Smooth muscle cell (in vitro differentiated cells): ENCODE measurements around the gene ENPP4. TPM values are rescaled to one million over a fixed set of nuclear protein-coding genes. Genes with fewer than 3 reads are reported as not detected.
"Not testable (repeated sequence)": the region's sequence is repeated elsewhere in the genome, so short reads cannot be mapped to it uniquely, and the experiment has no call there.

ENCODE experiments used
- DNase-seq: peaks from one replicate; lab custom pipeline; 2025; ENCODE audit not compliant: unreplicated experiment; lab: John Stamatoyannopoulos, UW
- H2AFZ ChIP-seq: fragments of 200-600 bp; sonication (generic); 2 replicates; pipeline ENCODE4 v1.6.0; 2016; ENCODE audit warnings: antibody characterized with exemption, low read depth, mild to moderate bottlenecking
- H3F3A ChIP-seq: fragments of 200-600 bp; sonication (generic); 2 replicates; pipeline ENCODE4 v1.6.0; 2017; ENCODE audit warnings: antibody characterized with exemption, low read depth
- H3K27ac ChIP-seq: fragments of 200-600 bp; sonication (generic); 2 replicates; pipeline ENCODE4 v1.5.1; 2016; ENCODE audit warnings: low read depth, mild to moderate bottlenecking
- H3K27me3 ChIP-seq: fragments of 200-600 bp; sonication (generic); 2 replicates; pipeline ENCODE4 v1.6.1; 2016; ENCODE audit warnings: low read depth, mild to moderate bottlenecking
- H3K36me3 ChIP-seq: fragments of 200-600 bp; sonication (generic); 2 replicates; pipeline ENCODE4 v1.5.1; 2016; ENCODE audit warnings: low read depth
- H3K4me1 ChIP-seq: fragments of 200-600 bp; sonication (generic); 2 replicates; pipeline ENCODE4 v1.5.1; 2016; ENCODE audit warnings: low read depth
- H3K4me2 ChIP-seq: fragments of 200-600 bp; sonication (generic); 2 replicates; pipeline ENCODE4 v1.6.0; 2016; ENCODE audit warnings: mild to moderate bottlenecking
- H3K4me3 ChIP-seq: fragments of 200-600 bp; sonication (generic); 2 replicates; pipeline ENCODE4 v1.5.1; 2016; ENCODE audit warnings: mild to moderate bottlenecking
- H3K79me2 ChIP-seq: fragments of 200-600 bp; sonication (generic); 2 replicates; pipeline ENCODE4 v1.6.0; 2016; ENCODE audit warnings: low read depth, mild to moderate bottlenecking
- H3K9ac ChIP-seq: fragments of 200-600 bp; sonication (generic); 2 replicates; pipeline ENCODE4 v1.6.0; 2016; ENCODE audit warnings: low read depth
- H3K9me3 ChIP-seq: fragments of 200-600 bp; sonication (generic); replicated peaks from 2 replicates; pipeline ENCODE4 v1.5.1; 2016; ENCODE audit warnings: low read depth
- H4K20me1 ChIP-seq: fragments of 200-600 bp; sonication (generic); 2 replicates; pipeline ENCODE4 v1.6.0; 2016; ENCODE audit warnings: low read depth
- CTCF ChIP-seq: fragments of 200-600 bp; sonication (generic); IDR thresholded peaks from 2 replicates; pipeline ENCODE4 v1.5.1; 2017; ENCODE audit warnings: borderline replicate concordance, mild to moderate bottlenecking, antibody characterized with exemption; ENCODE audit not compliant: insufficient read depth, poor library complexity, severe bottlenecking
- WGBS: methylation state at CpG from one replicate; pipeline ENCODE4 v1.1.7; 2016; ENCODE audit warnings: low lambda C conversion rate; 5-methylcytosine and 5-hydroxymethylcytosine counted together
- polyA plus RNA-seq: library from polyadenylated mRNA; unstranded; fragments of >200 nt; fragmentation: Nextera tagmentation; extraction: Ambion mirVana; gene quantifications from 2 replicates; pipeline ENCODE4 v1.2.1, GENCODE V29; 2016
- total RNA-seq: library from RNA; depleted of rRNA; stranded (reverse); fragments of >200 nt; gene quantifications from 2 replicates; pipeline ENCODE4 v1.2.3, GENCODE V29; 2014

ENPP4 gene
- total and polyA plus RNA-seq, 2 experiments from 2014 or later, result 0.31 to 1.6 TPM

GRCh38 chr6:46118157-46118556 is 11.6 kb upstream of the ENPP4 start:
- WGBS, result 92% methylated on average over 1 of the region's 1 CpG
- no peak for DNase-seq
- Histone ChIP-seq H3K4me2 (no peak overlapping the region), H3K9ac (no peak overlapping the region), H3K79me2 (no peaks in the 10 kb centered on the region), H3K27ac (no peak overlapping the region), H3F3A (no peaks in the 10 kb centered on the region), H4K20me1 (no peaks in the 10 kb centered on the region), H3K9me3 (no peaks in the 10 kb centered on the region), H3K4me3 (no peak overlapping the region), H3K4me1 (no peaks in the 10 kb centered on the region), H3K27me3 (no peaks in the 10 kb centered on the region), H2AFZ (no peak overlapping the region), H3K36me3 (no peaks in the 10 kb centered on the region)
- TF ChIP-seq CTCF, result no peak

- WGBS, result 90% methylated on average over 3 of the region's 3 CpGs
- Histone ChIP-seq H4K20me1 (no peaks in the 10 kb centered on the region), H3K4me2 (no peak overlapping the region), H3K4me3 (no peak overlapping the region), H3F3A (no peaks in the 10 kb centered on the region), H3K79me2 (no peaks in the 10 kb centered on the region), H2AFZ (no peak overlapping the region), H3K9ac (no peak overlapping the region), H3K27me3 (no peaks in the 10 kb centered on the region), H3K36me3 (no peaks in the 10 kb centered on the region), H3K4me1 (no peaks in the 10 kb centered on the region), H3K27ac (no peak overlapping the region), H3K9me3 (no peaks in the 10 kb centered on the region)
- no peak for DNase-seq
- no peak for TF ChIP-seq CTCF
Observed at GRCh38 chr6:46118836-46119235, 11.0 kb upstream of the ENPP4 start.

GRCh38 chr6:46119679-46120078 is 10.1 kb upstream of the ENPP4 start:
- not testable (repeated sequence) for H3F3A ChIP-seq, H3K27me3 ChIP-seq, H3K27ac ChIP-seq, H3K9me3 ChIP-seq, H4K20me1 ChIP-seq, H3K4me2 ChIP-seq, H3K79me2 ChIP-seq, DNase-seq, H3K9ac ChIP-seq, H3K36me3 ChIP-seq, H3K4me3 ChIP-seq, H3K4me1 ChIP-seq, H2AFZ ChIP-seq
- WGBS, result 69% methylated on average over 5 of the region's 5 CpGs

GRCh38 chr6:46128476-46128875 is 1.3 kb upstream of the ENPP4 start:
- H3K27ac ChIP-seq, result no peak overlapping the region
- H3K36me3 ChIP-seq, result no peaks in the 10 kb centered on the region
- no peaks in the 10 kb centered on the region for H3F3A ChIP-seq
- H3K4me2 ChIP-seq, result no peak overlapping the region
- H3K9ac ChIP-seq, result no peak overlapping the region
- 88% methylated on average over 3 of the region's 3 CpGs for WGBS
- TF ChIP-seq CTCF, result no peak
- no peak overlapping the region for H3K4me3 ChIP-seq
- no peaks in the 10 kb centered on the region for H3K9me3 ChIP-seq
- H3K79me2 ChIP-seq, result no peaks in the 10 kb centered on the region
- H2AFZ ChIP-seq, result no peak overlapping the region
- H4K20me1 ChIP-seq, result no peaks in the 10 kb centered on the region
- peaks cover 50% of the 10 kb centered on the region for H3K27me3 ChIP-seq
- H3K4me1 ChIP-seq, result peaks cover 5% of the 10 kb centered on the region
- no peak for DNase-seq
